Stomach (tissue), 4 donors: ENCODE results near the gene CLEC16A.

Experiments used
- EP300 ChIP-seq: sonication (generic); formaldehyde crosslinking; IDR thresholded peaks from one replicate; pipeline ENCODE4 v1.6.1; 2017; ENCODE audit warnings: antibody characterized with exemption
- POLR2A ChIP-seq, 4 donors: fragments of 450-650 bp; IDR thresholded peaks; one replicate each; pipeline ENCODE4 v1.6.1; 2016; ENCODE audit warnings: antibody characterized with exemption in 4 of 4, control low read depth in 2 of 4, mild to moderate bottlenecking in 1 of 4, moderate library complexity in 1 of 4
- POLR2AphosphoS5 ChIP-seq, 3 donors: sonication (generic); formaldehyde crosslinking; IDR thresholded peaks; one replicate each; pipeline ENCODE4 v1.6.1; 2016; ENCODE audit warnings: antibody characterized with exemption in 3 of 3
- TF ChIP-seq, protein P1 (sequence below), 7 experiments: fragments of 450-650 bp in 4 of 7; fragments of 200-600 bp in 3 of 7; sonication (generic) in 3 of 7; IDR thresholded peaks; one replicate each; pipeline ENCODE4 v1.5.1; 2016 to 2019; ENCODE audit warnings: antibody characterized with exemption in 7 of 7, control low read depth in 2 of 7, mild to moderate bottlenecking in 1 of 7

DNA sequence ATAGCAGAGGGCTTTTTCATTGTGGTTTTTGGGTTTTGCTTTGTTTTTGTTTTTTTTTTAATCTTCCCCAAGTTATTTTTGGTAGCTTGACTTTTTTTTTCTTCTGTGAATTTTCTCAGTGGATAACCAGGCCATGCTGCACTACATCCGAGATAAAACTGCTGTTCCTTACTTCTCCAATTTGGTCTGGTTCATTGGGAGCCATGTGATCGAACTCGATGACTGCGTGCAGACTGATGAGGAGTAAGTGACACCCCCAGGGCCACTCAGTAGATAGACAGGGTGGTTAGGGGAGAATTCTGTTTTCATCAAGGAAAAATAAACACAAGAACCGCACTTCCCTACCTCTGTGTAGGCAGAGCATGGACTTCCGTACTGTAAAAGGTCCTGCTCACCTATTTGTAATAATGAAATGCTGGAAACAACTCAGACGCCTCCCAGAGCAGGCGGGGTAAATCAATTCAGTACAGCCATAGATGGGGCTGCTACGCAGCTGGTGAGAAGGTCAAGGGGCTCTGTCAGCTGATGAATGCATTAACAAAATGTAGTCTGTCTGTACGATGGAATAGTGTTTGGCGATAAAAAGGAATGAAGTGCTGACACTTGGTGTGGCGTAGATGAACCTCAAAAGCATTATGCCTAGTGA, 28.6 kb downstream of the CLEC16A start:
- TF ChIP-seq, protein P1, sequence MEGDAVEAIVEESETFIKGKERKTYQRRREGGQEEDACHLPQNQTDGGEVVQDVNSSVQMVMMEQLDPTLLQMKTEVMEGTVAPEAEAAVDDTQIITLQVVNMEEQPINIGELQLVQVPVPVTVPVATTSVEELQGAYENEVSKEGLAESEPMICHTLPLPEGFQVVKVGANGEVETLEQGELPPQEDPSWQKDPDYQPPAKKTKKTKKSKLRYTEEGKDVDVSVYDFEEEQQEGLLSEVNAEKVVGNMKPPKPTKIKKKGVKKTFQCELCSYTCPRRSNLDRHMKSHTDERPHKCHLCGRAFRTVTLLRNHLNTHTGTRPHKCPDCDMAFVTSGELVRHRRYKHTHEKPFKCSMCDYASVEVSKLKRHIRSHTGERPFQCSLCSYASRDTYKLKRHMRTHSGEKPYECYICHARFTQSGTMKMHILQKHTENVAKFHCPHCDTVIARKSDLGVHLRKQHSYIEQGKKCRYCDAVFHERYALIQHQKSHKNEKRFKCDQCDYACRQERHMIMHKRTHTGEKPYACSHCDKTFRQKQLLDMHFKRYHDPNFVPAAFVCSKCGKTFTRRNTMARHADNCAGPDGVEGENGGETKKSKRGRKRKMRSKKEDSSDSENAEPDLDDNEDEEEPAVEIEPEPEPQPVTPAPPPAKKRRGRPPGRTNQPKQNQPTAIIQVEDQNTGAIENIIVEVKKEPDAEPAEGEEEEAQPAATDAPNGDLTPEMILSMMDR (IDR thresholded peaks at IDR 0.05): no peak
- no peak for TF ChIP-seq POLR2AphosphoS5 (IDR thresholded peaks at IDR 0.05)
- no peak for TF ChIP-seq EP300
- no peak for TF ChIP-seq POLR2A (IDR thresholded peaks at IDR 0.05)
